ENCODE measurements around the gene LRRIQ3. TPM values are rescaled to one million over a fixed set of nuclear protein-coding genes. Genes with fewer than 3 reads are reported as not detected.

Gene LRRIQ3
- total RNA-seq, 2 experiments from 2014 or later = 2.3 to 2.5 TPM

- no peak overlapping the region for H3K27ac ChIP-seq (ENCODE audit: low read depth, low read length, poor library complexity, severe bottlenecking)
- no peaks in the 10 kb centered on the region for H4K20me1 ChIP-seq (ENCODE audit: insufficient read depth, low read length)
- H3K79me2 ChIP-seq (ENCODE audit: insufficient read depth, low read depth, low read length) = no peaks in the 10 kb centered on the region
- intact Hi-C loops (cut with micrococcal nuclease; ENCODE audit: unreplicated experiment) = no loop called here
- H3K9me3 ChIP-seq (ENCODE audit: low read length) = no peaks in the 10 kb centered on the region
- ChIA-PET POLR2A (no interaction called here), CTCF (ENCODE audit: unreplicated experiment) (no interaction called here)
- H3K36me3 ChIP-seq (ENCODE audit: insufficient read depth, low read length) = no peaks in the 10 kb centered on the region
- H3K9me2 ChIP-seq (ENCODE audit: insufficient read depth, low read length) = no peaks in the 10 kb centered on the region
- no peak for TF ChIP-seq EZH2phosphoT487 (IDR thresholded peaks at IDR 0.05; ENCODE audit: borderline replicate concordance, low read depth, low read length)
- TF ChIP-seq CTCF (conservative IDR thresholded peaks at IDR 0.05; ENCODE audit: low read length) = no peak
- BruUV-seq (replicated peaks) = no TSS peak
- no peak overlapping the region for H3K4me3 ChIP-seq (ENCODE audit: low read depth, low read length, poor library complexity, severe bottlenecking)
- no peak for DNase-seq (ENCODE audit: low spot score)
- H3K4me2 ChIP-seq (ENCODE audit: low read length) = no peak overlapping the region
- no peak overlapping the region for H2AFZ ChIP-seq (ENCODE audit: low read length)
- no peaks in the 10 kb centered on the region for H3K4me1 ChIP-seq (ENCODE audit: insufficient read depth, low read length, poor library complexity, severe bottlenecking)
Observed at GRCh38 chr1:74222701-74223100, 24.7 kb upstream of the LRRIQ3 start.

GRCh38 chr1:74215229-74215628 is 17.3 kb upstream of the LRRIQ3 start:
- ChIA-PET POLR2A (no interaction called here), CTCF (ENCODE audit: unreplicated experiment) (no interaction called here)
- no peaks in the 10 kb centered on the region for H3K9me3 ChIP-seq (ENCODE audit: low read length)
- H3K36me3 ChIP-seq (ENCODE audit: insufficient read depth, low read length) = no peaks in the 10 kb centered on the region
- intact Hi-C loops (cut with micrococcal nuclease; ENCODE audit: unreplicated experiment) = no loop called here
- no peaks in the 10 kb centered on the region for H4K20me1 ChIP-seq (ENCODE audit: insufficient read depth, low read length)
- H3K4me2 ChIP-seq (ENCODE audit: low read length) = no peak overlapping the region
- no peaks in the 10 kb centered on the region for H3K4me1 ChIP-seq (ENCODE audit: insufficient read depth, low read length, poor library complexity, severe bottlenecking)
- no peak overlapping the region for H3K4me3 ChIP-seq (ENCODE audit: low read depth, low read length, poor library complexity, severe bottlenecking)
- H3K79me2 ChIP-seq (ENCODE audit: insufficient read depth, low read depth, low read length) = no peaks in the 10 kb centered on the region
- no TSS peak for BruUV-seq (replicated peaks)
- TF ChIP-seq CTCF (conservative IDR thresholded peaks at IDR 0.05; ENCODE audit: low read length) = no peak
- no peak for TF ChIP-seq EZH2phosphoT487 (IDR thresholded peaks at IDR 0.05; ENCODE audit: borderline replicate concordance, low read depth, low read length)
- no peak overlapping the region for H3K27ac ChIP-seq (ENCODE audit: low read depth, low read length, poor library complexity, severe bottlenecking)
- H3K9me2 ChIP-seq (ENCODE audit: insufficient read depth, low read length) = no peaks in the 10 kb centered on the region
- no peak overlapping the region for H2AFZ ChIP-seq (ENCODE audit: low read length)
- DNase-seq (ENCODE audit: low spot score) = no peak

- Histone ChIP-seq H3K4me3 (ENCODE audit: low read depth, low read length, poor library complexity, severe bottlenecking) (no peak overlapping the region), H3K36me3 (ENCODE audit: insufficient read depth, low read length) (peaks cover 2% of the 10 kb centered on the region; the same call in 1 of the 2 replicates), H3K9me3 (ENCODE audit: low read length) (no peaks in the 10 kb centered on the region), H4K20me1 (ENCODE audit: insufficient read depth, low read length) (no peaks in the 10 kb centered on the region), H3K27ac (ENCODE audit: low read depth, low read length, poor library complexity, severe bottlenecking) (no peak overlapping the region), H3K79me2 (ENCODE audit: insufficient read depth, low read depth, low read length) (no peaks in the 10 kb centered on the region), H3K4me2 (ENCODE audit: low read length) (no peak overlapping the region), H3K4me1 (ENCODE audit: insufficient read depth, low read length, poor library complexity, severe bottlenecking) (no peaks in the 10 kb centered on the region), H2AFZ (ENCODE audit: low read length) (no peak overlapping the region), H3K9me2 (ENCODE audit: insufficient read depth, low read length) (no peaks in the 10 kb centered on the region)
- DNase-seq (ENCODE audit: low spot score) = no peak
- TF ChIP-seq CTCF (conservative IDR thresholded peaks at IDR 0.05; ENCODE audit: low read length) = no peak
- TF ChIP-seq EZH2phosphoT487 (IDR thresholded peaks at IDR 0.05; ENCODE audit: borderline replicate concordance, low read depth, low read length) = no peak
- BruUV-seq (replicated peaks) = no TSS peak
- CTCF ChIA-PET (ENCODE audit: unreplicated experiment) = no interaction called here
- POLR2A ChIA-PET = no interaction called here
- intact Hi-C loops (cut with micrococcal nuclease; ENCODE audit: unreplicated experiment) = no loop called here
Observed at GRCh38 chr1:74205266-74205665, 7.3 kb upstream of the LRRIQ3 start.

Data from OCI-LY7 (cell line).